Fibroblast of lung (primary cell): Measurements from ENCODE around the gene CEP63. TPM values are rescaled to one million over a fixed set of nuclear protein-coding genes. Genes with fewer than 3 reads are reported as not detected.
A peak's percentile ranks its signal among the peaks of the same experiment; 100 is the strongest.

Source experiments
- DNase-seq, 2 donors: peaks; one replicate each; pipeline versions ENCODE4 v3.0.0 to v3.0.0-alpha.2; 2010; ENCODE audit warnings: low read depth in 2 of 2
- H2AFZ ChIP-seq: 2 replicates; pipeline ENCODE4 v1.5.1; 2012; ENCODE audit warnings: low read length, control low read depth, inconsistent platforms
- H3K27ac ChIP-seq: 2 replicates; pipeline ENCODE4 v1.5.1; 2011; ENCODE audit warnings: low read length, control low read depth; ENCODE audit not compliant: insufficient read depth
- H3K27me3 ChIP-seq: 2 replicates; pipeline ENCODE4 v1.5.1; 2011; ENCODE audit warnings: mild to moderate bottlenecking, low read length; ENCODE audit not compliant: control insufficient read depth, insufficient read depth
- H3K36me3 ChIP-seq: 2 replicates; pipeline ENCODE4 v1.5.1; 2011; ENCODE audit warnings: low read length; ENCODE audit not compliant: control insufficient read depth, insufficient read depth
- H3K4me1 ChIP-seq: 2 replicates; pipeline ENCODE4 v1.5.1; 2011; ENCODE audit warnings: low read length; ENCODE audit not compliant: control insufficient read depth, insufficient read depth; ENCODE audit errors: extremely low read depth
- H3K4me2 ChIP-seq: 2 replicates; pipeline ENCODE4 v1.5.1; 2011; ENCODE audit warnings: low read length, control low read depth; ENCODE audit not compliant: insufficient read depth; ENCODE audit errors: extremely low read depth
- H3K4me3 ChIP-seq, 4 experiments: fragments of 200-600 bp in 1 of 4; sonication (generic) in 1 of 4; replicated peaks in 1 of 4; 2 replicates each; pipeline ENCODE4 v1.5.1; 2011 to 2016; ENCODE audit warnings: low read length in 4 of 4, low read depth in 3 of 4, mild to moderate bottlenecking in 3 of 4, control low read depth in 2 of 4, inconsistent platforms in 1 of 4, mixed read lengths in 1 of 4; ENCODE audit not compliant: insufficient read depth in 1 of 4; ENCODE audit errors: control extremely low read depth in 1 of 4
- H3K79me2 ChIP-seq: 2 replicates; pipeline ENCODE4 v1.5.1; 2012; ENCODE audit warnings: mild to moderate bottlenecking, low read length, inconsistent platforms; ENCODE audit not compliant: control insufficient read depth, insufficient read depth
- H3K9ac ChIP-seq: 2 replicates; pipeline ENCODE4 v1.5.1; 2011; ENCODE audit warnings: mild to moderate bottlenecking, low read length, control low read depth; ENCODE audit not compliant: insufficient read depth
- H3K9me3 ChIP-seq: 2 replicates; pipeline ENCODE4 v1.5.1; 2012; ENCODE audit warnings: low read depth, low read length; ENCODE audit not compliant: control insufficient read depth, insufficient read depth
- H4K20me1 ChIP-seq: 2 replicates; pipeline ENCODE4 v1.5.1; 2011; ENCODE audit warnings: low read length; ENCODE audit not compliant: control insufficient read depth, insufficient read depth; ENCODE audit errors: extremely low read depth
- CTCF ChIP-seq, 2 donors: IDR thresholded peaks in 1 of 2; conservative IDR thresholded peaks in 1 of 2; 1 replicate in 1 of 2; 2 replicates in 1 of 2; pipeline ENCODE4 v1.5.1; 2011 to 2012; ENCODE audit warnings: low read length in 2 of 2, control low read depth in 1 of 2, inconsistent platforms in 1 of 2, low read depth in 1 of 2, mild to moderate bottlenecking in 1 of 2
- EZH2 ChIP-seq: IDR thresholded peaks from 2 replicates; pipeline ENCODE4 v1.5.1; 2012; ENCODE audit warnings: low read length, control low read depth, mild to moderate bottlenecking; ENCODE audit errors: missing control alignments
- polyA plus RNA-seq, 2 donors: library from polyadenylated mRNA; depleted of rRNA in 1 of 2; stranded (reverse) in 1 of 2; unstranded in 1 of 2; fragments of >200 nt; gene quantifications; 2 replicates each; pipeline ENCODE4 v1.2.1, GENCODE V29; 2011 to 2012; ENCODE audit warnings: missing spikeins in 1 of 2
- total RNA-seq: library from RNA; depleted of rRNA; stranded (reverse); fragments of >200 nt; gene quantifications from 2 replicates; pipeline ENCODE4 v1.2.1, GENCODE V29; 2014

The CEP63 gene
- total and polyA plus RNA-seq, 2 donors (not counting 1 experiment from before 2014, with no cell fraction given) = 22.3 to 26.4 TPM

DNA sequence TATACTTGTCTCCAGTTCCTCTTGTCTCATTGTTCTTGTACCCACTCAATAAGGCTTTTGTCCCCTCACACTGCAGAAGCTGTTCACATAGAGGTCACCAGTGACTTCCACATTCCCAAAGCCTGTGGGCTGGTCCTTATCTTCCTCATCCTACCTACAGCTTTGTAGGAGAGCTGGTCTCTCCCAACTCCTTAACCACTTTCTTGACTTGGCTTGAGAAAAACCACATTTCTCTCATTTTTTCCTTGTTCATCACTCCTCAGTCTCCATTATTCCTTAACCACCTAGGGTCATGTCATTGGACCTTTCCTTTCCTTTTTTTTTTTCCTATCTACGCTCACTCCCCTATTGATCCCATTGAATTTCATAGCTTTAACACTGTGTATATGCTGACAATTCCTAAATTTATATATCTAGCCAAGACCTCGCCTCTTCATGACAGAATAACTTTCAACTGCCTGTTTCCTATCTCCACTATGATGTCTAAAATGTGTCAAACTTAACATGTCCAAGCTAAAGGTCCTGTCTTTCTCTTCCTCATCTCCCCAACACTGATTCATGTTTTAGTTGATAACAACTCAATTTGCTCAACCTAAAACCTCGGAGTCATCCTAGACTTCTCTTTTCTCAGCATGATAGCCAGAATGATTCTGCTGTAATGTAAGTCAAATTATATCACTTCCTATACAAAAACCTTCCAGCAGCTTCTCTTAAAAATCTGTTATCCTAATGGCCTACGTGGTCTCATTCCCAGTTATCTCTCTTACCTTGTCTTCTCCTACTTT, 49.5 kb downstream of the CEP63 start:
- H2AFZ ChIP-seq = no peak overlapping the region
- no peaks in the 10 kb centered on the region for H3K4me1 ChIP-seq
- no peaks in the 10 kb centered on the region for H3K36me3 ChIP-seq
- H3K9ac ChIP-seq = no peak overlapping the region
- no peak overlapping the region for H3K27ac ChIP-seq
- no peak for TF ChIP-seq EZH2
- no peak for TF ChIP-seq CTCF (conservative IDR thresholded peaks at IDR 0.05 in 1 of 2, IDR thresholded peaks at IDR 0.05 in 1 of 2; ENCODE audit: low read depth in 1 of 2, low read length in 2 of 2)
- H4K20me1 ChIP-seq = no peaks in the 10 kb centered on the region
- no peaks in the 10 kb centered on the region for H3K27me3 ChIP-seq
- H3K79me2 ChIP-seq = no peaks in the 10 kb centered on the region
- H3K4me3 ChIP-seq = no peak overlapping the region
- DNase-seq = peak in 1 of 2 donors; percentile 60
- H3K9me3 ChIP-seq = no peaks in the 10 kb centered on the region
- H3K4me2 ChIP-seq = no peak overlapping the region

- no peak overlapping the region for H2AFZ ChIP-seq
- H3K4me1 ChIP-seq = no peaks in the 10 kb centered on the region
- DNase-seq = no peak
- TF ChIP-seq CTCF (conservative IDR thresholded peaks at IDR 0.05 in 1 of 2, IDR thresholded peaks at IDR 0.05 in 1 of 2; ENCODE audit: low read depth in 1 of 2, low read length in 2 of 2) = no peak
- TF ChIP-seq EZH2 = no peak
- no peak overlapping the region for H3K4me2 ChIP-seq
- H3K4me3 ChIP-seq = no peak overlapping the region
- H3K9me3 ChIP-seq = no peaks in the 10 kb centered on the region
- no peak overlapping the region for H3K27ac ChIP-seq
- H3K79me2 ChIP-seq = no peaks in the 10 kb centered on the region
- H4K20me1 ChIP-seq = no peaks in the 10 kb centered on the region
- H3K27me3 ChIP-seq = no peaks in the 10 kb centered on the region
- no peaks in the 10 kb centered on the region for H3K36me3 ChIP-seq
- H3K9ac ChIP-seq = no peak overlapping the region
These were observed 50.9 kb downstream of the CEP63 start for GRCh38 chr3:134536781-134537180.

DNA sequence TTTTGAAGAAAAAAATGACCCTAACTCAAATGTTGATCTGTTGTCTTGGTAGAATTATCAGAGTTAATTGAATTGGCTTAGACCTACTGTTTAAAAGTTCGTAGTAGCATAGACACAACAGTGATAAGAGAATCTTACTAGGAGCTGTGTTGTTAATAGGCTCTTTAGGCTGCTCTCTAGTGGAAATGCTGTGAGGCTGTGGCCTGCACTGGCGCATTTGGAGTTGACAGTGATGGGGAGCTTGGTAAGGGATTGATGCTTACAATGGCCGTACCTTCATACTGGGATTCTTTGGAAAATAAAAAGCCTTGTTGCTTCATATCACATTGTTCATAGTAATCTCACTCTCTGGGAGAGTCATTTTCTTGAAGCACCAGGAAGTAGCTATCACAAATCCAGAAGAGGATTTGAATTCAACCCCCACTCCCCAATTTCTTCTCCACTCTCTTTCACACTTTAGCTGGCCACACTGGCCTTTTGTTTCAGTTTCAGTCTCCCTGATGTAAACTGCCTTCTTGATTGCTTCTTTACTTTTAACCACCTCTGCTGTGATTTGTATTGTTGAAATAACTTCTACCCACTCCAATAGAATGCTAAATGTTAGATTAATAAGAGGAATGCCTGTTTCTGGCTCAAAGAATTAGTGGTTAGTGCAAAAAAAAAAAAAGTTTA, 56.6 kb downstream of the CEP63 start:
- Histone ChIP-seq H3K4me3 (no peak overlapping the region), H3K9ac (no peak overlapping the region), H3K27ac (no peak overlapping the region), H3K79me2 (no peaks in the 10 kb centered on the region), H3K36me3 (no peaks in the 10 kb centered on the region), H3K4me2 (no peak overlapping the region), H4K20me1 (no peaks in the 10 kb centered on the region), H3K4me1 (no peaks in the 10 kb centered on the region), H2AFZ (no peak overlapping the region), H3K9me3 (no peaks in the 10 kb centered on the region), H3K27me3 (no peaks in the 10 kb centered on the region)
- no peak for DNase-seq
- no peak for TF ChIP-seq CTCF (conservative IDR thresholded peaks at IDR 0.05 in 1 of 2, IDR thresholded peaks at IDR 0.05 in 1 of 2; ENCODE audit: low read depth in 1 of 2, low read length in 2 of 2)
- TF ChIP-seq EZH2 = no peak
